Immature natural killer cell (primary cell): ENCODE data around the gene ARPC2. TPM values are rescaled to one million over a fixed set of nuclear protein-coding genes. Genes with fewer than 3 reads are reported as not detected.

ENCODE experiments used
- DNase-seq, 3 donors: peaks; one replicate each; pipeline ENCODE4 v3.0.0; 2022; ENCODE audit warnings: mixed read lengths in 1 of 3
- H3K27ac Mint-ChIP-seq, 6 donors: one replicate each; pipeline ENCODE4 v1.8.0; 2020; ENCODE audit warnings: mixed read lengths in 6 of 6, mild to moderate bottlenecking in 5 of 6, inconsistent platforms in 4 of 6, moderate library complexity in 3 of 6
- H3K27me3 Mint-ChIP-seq, 3 donors: one replicate each; pipeline ENCODE4 v1.8.0; 2020 to 2021; ENCODE audit warnings: low read depth in 3 of 3, mild to moderate bottlenecking in 3 of 3, mixed read lengths in 3 of 3, moderate library complexity in 3 of 3, inconsistent platforms in 1 of 3
- H3K36me3 Mint-ChIP-seq, 3 donors: one replicate each; pipeline ENCODE4 v1.8.0; 2020; ENCODE audit warnings: mixed read lengths in 3 of 3, inconsistent platforms in 2 of 3, mild to moderate bottlenecking in 2 of 3
- H3K4me1 Mint-ChIP-seq, 2 donors: one replicate each; pipeline ENCODE4 v1.8.0; 2020; ENCODE audit warnings: inconsistent platforms in 2 of 2, mild to moderate bottlenecking in 2 of 2, mixed read lengths in 2 of 2, moderate library complexity in 1 of 2
- H3K4me3 Mint-ChIP-seq, 5 donors: one replicate each; pipeline ENCODE4 v1.8.0; 2020; ENCODE audit warnings: mild to moderate bottlenecking in 5 of 5, mixed read lengths in 5 of 5, inconsistent platforms in 3 of 5, moderate library complexity in 3 of 5
- H3K9me3 Mint-ChIP-seq, 6 donors: one replicate each; pipeline ENCODE4 v1.8.0; 2020; ENCODE audit warnings: mild to moderate bottlenecking in 6 of 6, mixed read lengths in 6 of 6, inconsistent platforms in 4 of 6, moderate library complexity in 3 of 6
- polyA plus RNA-seq, 3 donors: library from polyadenylated mRNA; unstranded; fragments of 300-500 nt; fragmentation: Illumina TruSeq; gene quantifications; one replicate each; pipeline ENCODE4 v1.2.3, GENCODE V29; 2021

The ARPC2 gene
- polyA plus RNA-seq, 3 donors from 2014 or later: 1,394 to 2,060 (median 1,454) TPM

- H3K27me3 Mint-ChIP-seq: peaks cover 21 to 26% (median 26%) of the 10 kb centered on the region in 3 donors
- H3K36me3 Mint-ChIP-seq: peaks cover 3 to 27% (median 6%) of the 10 kb centered on the region in 3 donors
- H3K9me3 Mint-ChIP-seq: no peaks in the 10 kb centered on the region
- H3K27ac Mint-ChIP-seq: peak overlapping the region; percentile 85 to 100 (median 100)
- H3K4me3 Mint-ChIP-seq: peak overlapping the region in 1 of 5 donors; percentile 17
- H3K4me1 Mint-ChIP-seq: peaks cover 43 to 55% of the 10 kb centered on the region in 2 donors
- DNase-seq: no peak
Observed at GRCh38 chr2:218282173-218282991, 65.4 kb downstream of the ARPC2 start.

GRCh38 chr2:218284106-218284811, 67.3 kb downstream of the ARPC2 start:
- peak; percentile 76 to 79 (median 77) for DNase-seq
- Mint-ChIP-seq H3K27ac (peak overlapping the region; percentile 99 to 100 (median 100)), H3K27me3 (peaks cover 21 to 26% (median 24%) of the 10 kb centered on the region in 3 donors), H3K4me1 (peaks cover 60 to 73% of the 10 kb centered on the region in 2 donors), H3K36me3 (peaks cover 0 to 19% (median 3%) of the 10 kb centered on the region in 3 donors), H3K9me3 (no peaks in the 10 kb centered on the region), H3K4me3 (peak overlapping the region; percentile 79 to 92 (median 87))

- Mint-ChIP-seq H3K9me3 (no peaks in the 10 kb centered on the region), H3K36me3 (peaks cover 0 to 9% (median 3%) of the 10 kb centered on the region in 3 donors), H3K27ac (peak overlapping the region; percentile 99 to 100 (median 100)), H3K4me3 (peak overlapping the region; percentile 85 to 92 (median 89)), H3K4me1 (peaks cover 73 to 81% of the 10 kb centered on the region in 2 donors), H3K27me3 (peaks cover 18 to 26% (median 24%) of the 10 kb centered on the region in 3 donors)
- peak; percentile 37 to 49 (median 39) for DNase-seq
Observed at GRCh38 chr2:218285604-218286003, 68.6 kb downstream of the ARPC2 start.

- Mint-ChIP-seq H3K9me3 (no peaks in the 10 kb centered on the region), H3K4me1 (peaks cover 85 to 90% of the 10 kb centered on the region in 2 donors), H3K27ac (peak overlapping the region; percentile 99 to 100 (median 100)), H3K27me3 (peaks cover 17 to 25% (median 24%) of the 10 kb centered on the region in 3 donors), H3K36me3 (peaks cover 0 to 6% (median 0%) of the 10 kb centered on the region in 3 donors), H3K4me3 (peak overlapping the region; percentile 85 to 92 (median 89))
- peak; percentile 87 to 89 (median 87) for DNase-seq
Observed at GRCh38 chr2:218286570-218287459, 69.8 kb downstream of the ARPC2 start.

- Mint-ChIP-seq H3K4me1 (peaks cover 90 to 91% of the 10 kb centered on the region in 2 donors), H3K4me3 (peak overlapping the region; percentile 84 to 91 (median 89)), H3K27me3 (peaks cover 10 to 18% (median 11%) of the 10 kb centered on the region in 3 donors), H3K36me3 (peaks cover 0 to 6% (median 0%) of the 10 kb centered on the region in 3 donors), H3K27ac (peak overlapping the region; percentile 95 to 100 (median 98)), H3K9me3 (no peaks in the 10 kb centered on the region)
- DNase-seq: no peak
Observed at GRCh38 chr2:218289639-218290315, 72.8 kb downstream of the ARPC2 start.

- Mint-ChIP-seq H3K36me3 (peaks cover 0 to 3% (median 0%) of the 10 kb centered on the region in 3 donors), H3K4me3 (peak overlapping the region; percentile 84 to 91 (median 89)), H3K9me3 (no peaks in the 10 kb centered on the region), H3K27me3 (peaks cover 6 to 12% (median 10%) of the 10 kb centered on the region in 3 donors), H3K27ac (peak overlapping the region; percentile 95 to 100 (median 98)), H3K4me1 (peaks cover 82 to 83% of the 10 kb centered on the region in 2 donors)
- peak; percentile 23 to 36 (median 29) for DNase-seq
Observed at GRCh38 chr2:218290316-218291261, 73.6 kb downstream of the ARPC2 start.

- H3K9me3 Mint-ChIP-seq: no peaks in the 10 kb centered on the region
- peaks cover 73 to 74% of the 10 kb centered on the region in 2 donors for H3K4me1 Mint-ChIP-seq
Observed at GRCh38 chr2:218291318-218292047, 74.5 kb downstream of the ARPC2 start.

GRCh38 chr2:218292048-218293014, 75.3 kb downstream of the ARPC2 start, which contains the start of gene TMBIM1:
TSS of gene TMBIM1 (minus strand) at chr2:218292503. CDS start at chr2:218282141, 10,362 bp downstream.
- Mint-ChIP-seq H3K36me3 (no peaks in the 10 kb centered on the region), H3K4me3 (peak within 1 kb of the TSS; percentile 84 to 91 (median 89)), H3K27me3 (peaks cover 0 to under 1% (median 0%) of the 10 kb centered on the region in 3 donors), H3K4me1 (peaks cover 64 to 66% of the 10 kb centered on the region in 2 donors), H3K27ac (peak within 1 kb of the TSS; percentile 95 to 100 (median 98)), H3K9me3 (no peaks in the 10 kb centered on the region)
- peak; percentile 81 to 85 (median 81) for DNase-seq

More at GRCh38 chr2:218291318-218292047, 74.5 kb downstream of the ARPC2 start:
- Mint-ChIP-seq H3K4me3 (peak overlapping the region; percentile 84 to 91 (median 89)), H3K27me3 (peaks cover 2 to 8% (median 6%) of the 10 kb centered on the region in 3 donors), H3K36me3 (no peaks in the 10 kb centered on the region), H3K27ac (peak overlapping the region; percentile 95 to 100 (median 98))
- peak in 1 of 3 donors; percentile 15 for DNase-seq

GRCh38 chr2:218293715-218294429, 76.9 kb downstream of the ARPC2 start:
- DNase-seq: no peak
- H3K9me3 Mint-ChIP-seq: no peaks in the 10 kb centered on the region
- H3K27me3 Mint-ChIP-seq: no peaks in the 10 kb centered on the region
- peak overlapping the region in 4 of 5 donors; percentile 7 to 47 (median 32) for H3K4me3 Mint-ChIP-seq
- H3K36me3 Mint-ChIP-seq: no peaks in the 10 kb centered on the region
- H3K27ac Mint-ChIP-seq: peak overlapping the region; percentile 34 to 78 (median 40)
- H3K4me1 Mint-ChIP-seq: peaks cover 50% of the 10 kb centered on the region in 2 donors
